MM.1S (cell line): ENCODE data around the gene TMEM209.
"Not testable (repeated sequence)": the region's sequence is repeated elsewhere in the genome, so short reads cannot be mapped to it uniquely, and the experiment has no call there.

Experiments used
- DNase-seq: peaks from one replicate; pipeline ENCODE4 v3.0.0-alpha.2; 2015
- H2AFZ ChIP-seq: fragments of 300-600 bp; sonication (generic); 2 replicates; pipeline ENCODE4 v1.6.0; 2016; ENCODE audit warnings: antibody characterized with exemption, low read length
- H3F3A ChIP-seq: fragments of 300-600 bp; sonication (generic); 2 replicates; pipeline ENCODE4 v1.6.1; 2016; ENCODE audit warnings: mild to moderate bottlenecking, antibody characterized with exemption, low read length, moderate library complexity, mixed read lengths; ENCODE audit not compliant: insufficient read depth
- H3K27ac ChIP-seq: fragments of 300-600 bp; sonication (generic); 2 replicates; pipeline ENCODE4 v1.5.1; 2016; ENCODE audit warnings: mild to moderate bottlenecking, low read length
- H3K27me3 ChIP-seq: fragments of 300-600 bp; sonication (generic); replicated peaks from 2 replicates; pipeline ENCODE4 v1.6.0; 2016; ENCODE audit warnings: low read length; ENCODE audit not compliant: insufficient read depth
- H3K36me3 ChIP-seq: fragments of 300-600 bp; sonication (generic); replicated peaks from 2 replicates; pipeline ENCODE4 v1.6.1; 2016; ENCODE audit warnings: mild to moderate bottlenecking, low read length, mixed read lengths; ENCODE audit not compliant: insufficient read depth
- H3K4me1 ChIP-seq: fragments of 300-600 bp; sonication (generic); 2 replicates; pipeline ENCODE4 v1.6.1; 2016; ENCODE audit warnings: low read length, mixed read lengths
- H3K4me2 ChIP-seq: fragments of 300-600 bp; sonication (generic); 2 replicates; pipeline ENCODE4 v1.6.0; 2016; ENCODE audit warnings: low read depth, low read length
- H3K4me3 ChIP-seq: fragments of 300-600 bp; sonication (generic); 2 replicates; pipeline ENCODE4 v1.5.1; 2016; ENCODE audit warnings: low read length, mixed read lengths
- H3K79me2 ChIP-seq: fragments of 300-600 bp; sonication (generic); 2 replicates; pipeline ENCODE4 v1.6.1; 2016; ENCODE audit warnings: mixed run types, low read length, mixed read lengths
- H3K9ac ChIP-seq: fragments of 300-600 bp; sonication (generic); 2 replicates; pipeline ENCODE4 v1.6.1; 2016; ENCODE audit warnings: low read length, mixed read lengths
- H3K9me2 ChIP-seq: fragments of 300-600 bp; sonication (generic); replicated peaks from 2 replicates; pipeline ENCODE4 v1.6.1; 2016; ENCODE audit warnings: mild to moderate bottlenecking, low read length, mixed read lengths; ENCODE audit not compliant: insufficient read depth
- H3K9me3 ChIP-seq: fragments of 300-600 bp; sonication (generic); replicated peaks from 2 replicates; pipeline ENCODE4 v1.6.1; 2016; ENCODE audit warnings: mild to moderate bottlenecking, low read length, mixed read lengths; ENCODE audit not compliant: insufficient read depth
- H4K20me1 ChIP-seq: fragments of 300-600 bp; sonication (generic); 2 replicates; pipeline ENCODE4 v1.6.1; 2016; ENCODE audit warnings: mild to moderate bottlenecking, low read length, moderate library complexity, mixed read lengths; ENCODE audit not compliant: insufficient read depth
- CTCF ChIP-seq: fragments of 300-600 bp; sonication (generic); IDR thresholded peaks from 2 replicates; pipeline ENCODE4 v1.5.1; 2016; ENCODE audit warnings: antibody characterized with exemption, low read length, mixed read lengths
- EZH2 ChIP-seq: fragments of 300-600 bp; sonication (generic); optimal IDR thresholded peaks from 2 replicates; pipeline ENCODE3; 2017; ENCODE audit warnings: low read depth, mild to moderate bottlenecking, antibody characterized with exemption, low read length, mixed read lengths
- EZH2phosphoT487 ChIP-seq: fragments of 300-600 bp; sonication (generic); IDR thresholded peaks from 2 replicates; pipeline ENCODE4 v1.6.1; 2018; ENCODE audit warnings: antibody characterized with exemption, low read length

TMEM209 gene

GRCh38 chr7:130205084-130205947 lies at the start of gene TMEM209:
Gene TMEM209 (minus strand): TSS chr7:130205406. CDS start chr7:130205375, 31 bp downstream.
- peak within 1 kb of the TSS; percentile 89 for H3K4me3 ChIP-seq
- peak within 1 kb of the TSS; percentile 65 for H3K27ac ChIP-seq
- peaks cover 34% of the 10 kb centered on the region for H3K79me2 ChIP-seq
- peaks cover 26% of the 10 kb centered on the region for H3K36me3 ChIP-seq
- H3K4me1 ChIP-seq, result no peaks in the 10 kb centered on the region
- DNase-seq, result peak; percentile 100
- H3K9ac ChIP-seq, result peak within 1 kb of the TSS; percentile 93
- TF ChIP-seq CTCF (no peak), EZH2 (no peak), EZH2phosphoT487 (no peak)
- H2AFZ ChIP-seq, result peak within 1 kb of the TSS; percentile 94
- H3K27me3 ChIP-seq, result no peaks in the 10 kb centered on the region
- no peaks in the 10 kb centered on the region for H3F3A ChIP-seq
- H3K9me3 ChIP-seq, result no peaks in the 10 kb centered on the region
- H4K20me1 ChIP-seq, result no peaks in the 10 kb centered on the region
- H3K4me2 ChIP-seq, result peak within 1 kb of the TSS; percentile 78
- H3K9me2 ChIP-seq, result no peaks in the 10 kb centered on the region

DNA sequence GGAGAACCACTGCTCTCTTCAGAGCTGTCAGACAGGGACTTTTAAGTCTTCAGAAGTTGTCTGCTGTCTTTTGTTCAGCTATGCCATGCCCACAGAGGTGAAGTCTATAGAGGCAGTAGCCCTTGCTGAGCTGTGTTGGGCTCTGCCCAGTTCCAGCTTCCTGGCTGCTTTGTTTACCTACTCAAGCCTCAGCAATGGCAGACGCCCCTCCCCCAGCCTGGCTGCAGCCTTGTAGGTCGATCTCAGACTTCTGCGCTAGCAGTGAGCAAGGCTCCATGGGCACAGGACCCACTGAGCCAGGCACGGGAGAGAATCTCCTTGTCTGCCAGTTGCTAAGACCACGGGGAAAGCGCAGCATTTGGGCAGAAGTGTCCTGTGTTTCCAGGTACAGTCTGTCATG lies 49.3 kb upstream of the TMEM209 start:
- H2AFZ ChIP-seq, result no peak overlapping the region

DNA sequence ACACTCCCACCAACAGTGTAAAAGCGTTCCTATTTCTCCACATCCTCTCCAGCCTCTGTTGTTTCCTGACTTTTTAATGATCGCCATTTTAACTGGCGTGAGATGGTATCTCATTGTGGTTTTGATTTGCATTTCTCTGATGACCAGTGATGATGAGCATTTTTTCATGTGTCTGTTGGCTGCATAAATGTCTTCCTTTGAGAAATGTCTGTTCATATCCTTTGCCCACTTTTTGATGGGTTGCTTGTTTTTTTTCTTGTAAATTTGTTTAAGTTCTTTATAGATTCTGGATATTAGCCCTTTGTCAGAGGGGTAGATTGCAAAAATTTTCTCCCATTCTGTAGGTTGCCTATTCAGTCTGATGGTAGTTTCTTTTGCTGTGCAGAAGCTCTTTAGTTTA lies 44.4 kb upstream of the TMEM209 start:
- H3K9me2 ChIP-seq, H4K20me1 ChIP-seq, H3K9me3 ChIP-seq, DNase-seq, H3K4me1 ChIP-seq, H3K4me3 ChIP-seq, H3K27ac ChIP-seq, H2AFZ ChIP-seq, H3K27me3 ChIP-seq, H3K4me2 ChIP-seq, H3K79me2 ChIP-seq, H3K9ac ChIP-seq, H3K36me3 ChIP-seq, H3F3A ChIP-seq: not testable (repeated sequence)

More for the DNA sequence above, 49.3 kb upstream of the TMEM209 start:
- Histone ChIP-seq H4K20me1 (no peaks in the 10 kb centered on the region), H3K9ac (no peak overlapping the region), H3K27ac (no peak overlapping the region), H3K4me2 (no peak overlapping the region), H3K9me2 (no peaks in the 10 kb centered on the region), H3K4me3 (no peak overlapping the region), H3F3A (no peaks in the 10 kb centered on the region), H3K4me1 (no peaks in the 10 kb centered on the region), H3K27me3 (no peaks in the 10 kb centered on the region), H3K36me3 (no peaks in the 10 kb centered on the region), H3K79me2 (no peaks in the 10 kb centered on the region), H3K9me3 (no peaks in the 10 kb centered on the region)
- DNase-seq, result no peak
- TF ChIP-seq CTCF, result no peak

GRCh38 chr7:130248842-130249241 lies 43.6 kb upstream of the TMEM209 start:
- H3K79me2 ChIP-seq, H2AFZ ChIP-seq, H3K9me2 ChIP-seq, H3K9ac ChIP-seq, H3F3A ChIP-seq, H3K4me3 ChIP-seq, H3K27me3 ChIP-seq, H3K4me1 ChIP-seq, H3K9me3 ChIP-seq, DNase-seq, H3K27ac ChIP-seq, H4K20me1 ChIP-seq, H3K36me3 ChIP-seq, H3K4me2 ChIP-seq: not testable (repeated sequence)

GRCh38 chr7:130246491-130246890 lies 41.3 kb upstream of the TMEM209 start:
- H3K4me1 ChIP-seq, result peaks cover 10% of the 10 kb centered on the region
- not testable (repeated sequence) for H3K36me3 ChIP-seq, H3K4me2 ChIP-seq, H2AFZ ChIP-seq, H3K9me2 ChIP-seq, H3K9me3 ChIP-seq, H3K79me2 ChIP-seq, H3K27ac ChIP-seq, H4K20me1 ChIP-seq, DNase-seq, H3K27me3 ChIP-seq, H3K4me3 ChIP-seq, H3F3A ChIP-seq, H3K9ac ChIP-seq

DNA sequence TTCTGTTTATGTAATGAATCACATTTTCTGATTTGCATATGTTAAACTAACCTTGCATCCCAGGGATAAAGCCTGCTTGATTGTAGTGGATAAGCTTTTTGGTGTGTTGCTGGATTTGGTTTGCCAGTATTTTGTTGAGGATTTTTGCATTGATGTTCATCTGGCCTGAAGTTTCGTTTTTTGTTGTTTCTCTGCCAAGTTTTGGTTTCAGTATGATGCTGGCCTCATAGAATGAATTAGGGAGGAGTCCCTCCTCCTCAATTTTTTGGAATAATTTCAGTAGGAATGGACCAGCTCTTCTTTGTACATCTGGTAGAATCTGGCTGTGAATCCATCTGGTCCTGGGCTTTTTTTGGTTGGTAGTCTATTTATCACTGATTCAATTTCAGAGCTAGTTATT lies 38.3 kb upstream of the TMEM209 start:
- H3K27me3 ChIP-seq, H3K9ac ChIP-seq, H3K4me3 ChIP-seq, H3K9me2 ChIP-seq, H3K9me3 ChIP-seq, H3K36me3 ChIP-seq, H3K79me2 ChIP-seq, H3K27ac ChIP-seq, H4K20me1 ChIP-seq, H3F3A ChIP-seq: not testable (repeated sequence)
- Histone ChIP-seq H3K4me1 (peaks cover 10% of the 10 kb centered on the region), H2AFZ (peak overlapping the region; percentile 13; the same call in 1 of the 2 replicates), H3K4me2 (peak overlapping the region; percentile 30; the same call in 1 of the 2 replicates)
- peak; percentile 67 for DNase-seq
